Measurements from ENCODE around the gene USB1.

GRCh38 chr16:57995721-57996405 lies 5.3 kb upstream of the USB1 start:
- TF ChIP-seq PBX3 (CRISPR knock-in tag; IDR thresholded peaks at IDR 0.05): no peak
- TF ChIP-seq CTCF (tag by site-specific recombination; IDR thresholded peaks at IDR 0.05): no peak
- TF ChIP-seq ZNF398 (tag by site-specific recombination; IDR thresholded peaks at IDR 0.05): no peak
- no peak for TF ChIP-seq ZFP41 (tag by site-specific recombination; IDR thresholded peaks at IDR 0.05; ENCODE audit: borderline replicate concordance)
- TF ChIP-seq TCF7L2 (IDR thresholded peaks at IDR 0.05; ENCODE audit: borderline replicate concordance, low read depth, low read length): no peak
- no peak for TF ChIP-seq TRIM28 (IDR thresholded peaks at IDR 0.05; ENCODE audit: borderline replicate concordance, low read length)
- TF ChIP-seq YY1 (tag by site-specific recombination; IDR thresholded peaks at IDR 0.05): no peak
- no peak for TF ChIP-seq OSR2 (tag by site-specific recombination; IDR thresholded peaks at IDR 0.05)
- no peak for TF ChIP-seq GLIS2 (tag by site-specific recombination; IDR thresholded peaks at IDR 0.05)
- TF ChIP-seq ZNF239 (tag by site-specific recombination; IDR thresholded peaks at IDR 0.05): no peak
- no peak for TF ChIP-seq ZNF692 (tag by site-specific recombination; IDR thresholded peaks at IDR 0.05)
- no peak for TF ChIP-seq REST (tag by site-specific recombination; IDR thresholded peaks at IDR 0.05)
- TF ChIP-seq ZNF747 (tag by site-specific recombination; IDR thresholded peaks at IDR 0.05): no peak
- TF ChIP-seq ZNF639 (tag by site-specific recombination; IDR thresholded peaks at IDR 0.05): no peak

All from HEK293 (cell line).